ENCODE data around the gene MZT2A.
"Not testable (repeated sequence)": the region's sequence is repeated elsewhere in the genome, so short reads cannot be mapped to it uniquely, and the experiment has no call there.

- TF ChIP-seq, protein P1, sequence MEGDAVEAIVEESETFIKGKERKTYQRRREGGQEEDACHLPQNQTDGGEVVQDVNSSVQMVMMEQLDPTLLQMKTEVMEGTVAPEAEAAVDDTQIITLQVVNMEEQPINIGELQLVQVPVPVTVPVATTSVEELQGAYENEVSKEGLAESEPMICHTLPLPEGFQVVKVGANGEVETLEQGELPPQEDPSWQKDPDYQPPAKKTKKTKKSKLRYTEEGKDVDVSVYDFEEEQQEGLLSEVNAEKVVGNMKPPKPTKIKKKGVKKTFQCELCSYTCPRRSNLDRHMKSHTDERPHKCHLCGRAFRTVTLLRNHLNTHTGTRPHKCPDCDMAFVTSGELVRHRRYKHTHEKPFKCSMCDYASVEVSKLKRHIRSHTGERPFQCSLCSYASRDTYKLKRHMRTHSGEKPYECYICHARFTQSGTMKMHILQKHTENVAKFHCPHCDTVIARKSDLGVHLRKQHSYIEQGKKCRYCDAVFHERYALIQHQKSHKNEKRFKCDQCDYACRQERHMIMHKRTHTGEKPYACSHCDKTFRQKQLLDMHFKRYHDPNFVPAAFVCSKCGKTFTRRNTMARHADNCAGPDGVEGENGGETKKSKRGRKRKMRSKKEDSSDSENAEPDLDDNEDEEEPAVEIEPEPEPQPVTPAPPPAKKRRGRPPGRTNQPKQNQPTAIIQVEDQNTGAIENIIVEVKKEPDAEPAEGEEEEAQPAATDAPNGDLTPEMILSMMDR (IDR thresholded peaks at IDR 0.05; ENCODE audit: insufficient read depth, low read length, poor library complexity, severe bottlenecking), result not testable (repeated sequence)
- TF ChIP-seq EZH2phosphoT487 (conservative IDR thresholded peaks at IDR 0.05; ENCODE audit: low read length), result not testable (repeated sequence)
These were observed 744 bp downstream of the MZT2A start for GRCh38 chr2:131491469-131491836.

Data from SU-DHL-6 (cell line).